ENCODE data around the gene SORCS2.

Gene SORCS2

GRCh38 chr4:7311205-7311604 is 118.9 kb downstream of the SORCS2 start:
- no peak for DNase-seq (ENCODE audit: extremely low spot score)
- ChIA-PET POLR2A (no interaction called here), CTCF (no interaction called here)
- TF ChIP-seq CTCF (IDR thresholded peaks at IDR 0.05; ENCODE audit: control extremely low read depth, extremely low read depth, low read depth, missing control alignments): no peak

GRCh38 chr4:7312691-7313090 is 120.4 kb downstream of the SORCS2 start:
- no peak for DNase-seq (ENCODE audit: extremely low spot score)
- ChIA-PET POLR2A (no interaction called here), CTCF (no interaction called here)
- no peak for TF ChIP-seq CTCF (IDR thresholded peaks at IDR 0.05; ENCODE audit: control extremely low read depth, extremely low read depth, low read depth, missing control alignments)

- no peak for DNase-seq (ENCODE audit: extremely low spot score)
- POLR2A ChIA-PET: no interaction called here
- CTCF ChIA-PET: no interaction called here
- no peak for TF ChIP-seq CTCF (IDR thresholded peaks at IDR 0.05; ENCODE audit: control extremely low read depth, extremely low read depth, low read depth, missing control alignments)
Measured at GRCh38 chr4:7313347-7313811, 121.0 kb downstream of the SORCS2 start.

- CTCF ChIA-PET: no interaction called here
- POLR2A ChIA-PET: no interaction called here
- DNase-seq (ENCODE audit: extremely low spot score): no peak
- TF ChIP-seq CTCF (IDR thresholded peaks at IDR 0.05; ENCODE audit: control extremely low read depth, extremely low read depth, low read depth, missing control alignments): no peak
Measured at GRCh38 chr4:7313991-7314390, 121.7 kb downstream of the SORCS2 start.

GRCh38 chr4:7315286-7315685 is 122.9 kb downstream of the SORCS2 start:
- CTCF ChIA-PET: no interaction called here
- POLR2A ChIA-PET: no interaction called here
- TF ChIP-seq CTCF (IDR thresholded peaks at IDR 0.05; ENCODE audit: control extremely low read depth, extremely low read depth, low read depth, missing control alignments): no peak
- no peak for DNase-seq (ENCODE audit: extremely low spot score)

- ChIA-PET POLR2A (no interaction called here), CTCF (no interaction called here)
- no peak for TF ChIP-seq CTCF (IDR thresholded peaks at IDR 0.05; ENCODE audit: control extremely low read depth, extremely low read depth, low read depth, missing control alignments)
- DNase-seq (ENCODE audit: extremely low spot score): no peak
Measured at GRCh38 chr4:7315935-7316334, 123.6 kb downstream of the SORCS2 start.

- no peak for TF ChIP-seq CTCF (IDR thresholded peaks at IDR 0.05; ENCODE audit: control extremely low read depth, extremely low read depth, low read depth, missing control alignments)
- DNase-seq (ENCODE audit: extremely low spot score): no peak
- POLR2A ChIA-PET: no interaction called here
- CTCF ChIA-PET: no interaction called here
Measured at GRCh38 chr4:7319024-7319423, 126.7 kb downstream of the SORCS2 start.

Data from GM10248 (cell line).